Spleen (tissue), 11 donors: ENCODE measurements around the gene PIK3CB. TPM values are rescaled to one million over a fixed set of nuclear protein-coding genes. Genes with fewer than 3 reads are reported as not detected.
"Not testable (repeated sequence)": the region's sequence is repeated elsewhere in the genome, so short reads cannot be mapped to it uniquely, and the experiment has no call there.

Experiments
- DNase-seq: peaks from one replicate; pipeline ENCODE4 v3.0.0-alpha.2; 2020
- H3K27ac ChIP-seq, 8 donors: fragments of 200-600 bp; sonication (generic) in 7 of 8; 1 replicate in 4 of 8; 2 replicates in 4 of 8; pipeline versions ENCODE4 v1.5.0 to v1.8.0; 2016 to 2021; ENCODE audit warnings: inconsistent platforms in 4 of 8, mild to moderate bottlenecking in 4 of 8, moderate library complexity in 1 of 8
- H3K27me3 ChIP-seq, 7 donors: fragments of 200-600 bp; sonication (generic) in 6 of 7; replicated peaks in 1 of 7; 1 replicate in 4 of 7; 2 replicates in 3 of 7; pipeline versions ENCODE4 v1.5.0 to v1.8.0; 2016 to 2021; ENCODE audit warnings: inconsistent platforms in 3 of 7, mild to moderate bottlenecking in 1 of 7
- H3K36me3 ChIP-seq, 6 donors: fragments of 200-600 bp; sonication (generic) in 5 of 6; 1 replicate in 4 of 6; 2 replicates in 2 of 6; pipeline versions ENCODE4 v1.5.0 to v1.8.0; 2016 to 2021; ENCODE audit warnings: inconsistent platforms in 2 of 6
- H3K4me1 ChIP-seq, 6 donors: fragments of 200-600 bp; sonication (generic) in 5 of 6; 1 replicate in 3 of 6; 2 replicates in 3 of 6; pipeline versions ENCODE4 v1.5.0 to v1.8.0; 2016 to 2021; ENCODE audit warnings: inconsistent platforms in 3 of 6
- H3K4me3 ChIP-seq, 8 donors: fragments of 200-600 bp; sonication (generic) in 7 of 8; 1 replicate in 4 of 8; 2 replicates in 4 of 8; pipeline versions ENCODE4 v1.5.0 to v1.8.0; 2016 to 2021; ENCODE audit warnings: inconsistent platforms in 4 of 8, mild to moderate bottlenecking in 4 of 8, moderate library complexity in 2 of 8
- H3K9me3 ChIP-seq, 8 donors: fragments of 200-600 bp; sonication (generic) in 7 of 8; 1 replicate in 4 of 8; 2 replicates in 4 of 8; pipeline versions ENCODE4 v1.5.0 to v1.8.0; 2016 to 2021; ENCODE audit warnings: inconsistent platforms in 4 of 8
- CTCF ChIP-seq, 11 experiments: fragments of 200-600 bp in 7 of 11; fragments of 450-650 bp in 4 of 11; sonication (generic) in 4 of 11; IDR thresholded peaks in 8 of 11; conservative IDR thresholded peaks in 3 of 11; 1 replicate in 7 of 11; 2 replicates in 4 of 11; pipeline versions ENCODE4 v1.4.0 to v1.8.0; 2016 to 2021; ENCODE audit warnings: antibody characterized with exemption in 11 of 11, inconsistent platforms in 4 of 11, mild to moderate bottlenecking in 1 of 11
- POLR2A ChIP-seq, 3 donors: fragments of 450-650 bp; IDR thresholded peaks; one replicate each; pipeline ENCODE4 v1.5.1; 2017; ENCODE audit warnings: antibody characterized with exemption in 3 of 3, mild to moderate bottlenecking in 1 of 3
- POLR2AphosphoS5 ChIP-seq, 3 donors: sonication (generic); formaldehyde crosslinking; IDR thresholded peaks; one replicate each; pipeline ENCODE4 v1.5.1; 2017; ENCODE audit warnings: antibody characterized with exemption in 3 of 3
- WGBS, 5 donors: extraction: QIAGEN DNeasy Blood & Tissue Kit in 3 of 5; methylation state at CpG; one replicate each; pipeline versions ENCODE4 v1.1.5 to v1.1.7; 2013 to 2018; 5-methylcytosine and 5-hydroxymethylcytosine counted together
- intact Hi-C: fragments of 100-400 bp; cut with DNase I; formaldehyde crosslinking; loops from one replicate; pipeline ENCODE4 v1.15.0; 2023; ENCODE audit warnings: low total_unique reads
- polyA plus RNA-seq, 3 donors: library from polyadenylated mRNA; stranded (reverse); fragments of 200-250 nt; gene quantifications; one replicate each; pipeline ENCODE4 v1.2.1, GENCODE V29; 2013
- total RNA-seq, 7 donors: library from RNA; depleted of rRNA in 3 of 7; stranded (reverse); fragments of >200 nt in 3 of 7; fragmentation: NEBNext Ultra II Directional in 4 of 7; extraction: Animal tissue kit (Norgen Biotek cat#: 25700) in 4 of 7; gene quantifications; one replicate each; pipeline versions ENCODE4 v1.1.0 to v1.2.1, GENCODE V29; 2016 to 2021
- donor health status: healthy with polysubstance abuse.
- donor health status: DM: no; HTN: no; CAD: no; lungs with moderate emphysema.
- donor health status: DM: no; HTN: no; CAD: no.
- donor health status: Bipolar disorder and iron deficiency.
- donor health status: healthy.
- donor health status: DM: no; HTN: no; CAD: no.
- donor health status: DM: yes; HTN: yes; CAD: no.

PIK3CB gene
- total and polyA plus RNA-seq, 10 donors = 4.6 to 43.8 (median 34.4) TPM

GRCh38 chr3:138833899-138834595 lies 681 bp downstream of the PIK3CB start:
- Histone ChIP-seq H3K36me3 (no peaks in the 10 kb centered on the region), H3K4me1 (peaks cover 7 to 45% (median 27%) of the 10 kb centered on the region in 6 donors), H3K27ac (peak overlapping the region; percentile 81 to 97 (median 91)), H3K9me3 (no peaks in the 10 kb centered on the region), H3K4me3 (peak overlapping the region; percentile 62 to 95 (median 92)), H3K27me3 (no peaks in the 10 kb centered on the region)
- TF ChIP-seq POLR2A (IDR thresholded peaks at IDR 0.05) (no peak), CTCF (IDR thresholded peaks at IDR 0.05 in 8 of 11, conservative IDR thresholded peaks at IDR 0.05 in 3 of 11) (peak in 9 of 11 experiments; percentile 12 to 52 (median 39))
- 0% methylated on average over 17 to 43 of the region's 43 CpGs for WGBS, 5 donors
- no peak for DNase-seq
- intact Hi-C loops = no loop called here

GRCh38 chr3:138832473-138833057 lies 2.2 kb downstream of the PIK3CB start:
- WGBS, 5 donors = 94 to 98% (median 96%) methylated on average over 26 to 27 of the region's 27 CpGs
- H3K4me3 ChIP-seq = peak overlapping the region in 1 of 8 donors; percentile 93
- H3K36me3 ChIP-seq, DNase-seq, intact Hi-C loops, H3K9me3 ChIP-seq, H3K27me3 ChIP-seq: not testable (repeated sequence)
- H3K4me1 ChIP-seq = peaks cover 7 to 49% (median 27%) of the 10 kb centered on the region in 6 donors
- peak overlapping the region in 3 of 8 donors; percentile 91 to 97 (median 96) for H3K27ac ChIP-seq

GRCh38 chr3:138829886-138830510 lies 4.7 kb downstream of the PIK3CB start:
- no peaks in the 10 kb centered on the region for H3K27me3 ChIP-seq
- H3K27ac ChIP-seq = no peak overlapping the region
- H3K4me1 ChIP-seq = peaks cover 7 to 53% (median 21%) of the 10 kb centered on the region in 6 donors
- H3K36me3 ChIP-seq = peaks cover 0 to 12% (median 0%) of the 10 kb centered on the region in 6 donors
- intact Hi-C loops = no loop called here
- DNase-seq = no peak
- H3K9me3 ChIP-seq = no peaks in the 10 kb centered on the region
- no peak for TF ChIP-seq POLR2A (IDR thresholded peaks at IDR 0.05)
- no peak for TF ChIP-seq POLR2AphosphoS5 (IDR thresholded peaks at IDR 0.05)
- no peak for TF ChIP-seq CTCF (IDR thresholded peaks at IDR 0.05 in 8 of 11, conservative IDR thresholded peaks at IDR 0.05 in 3 of 11)
- 92 to 95% (median 94%) methylated on average over 15 of the region's 15 CpGs for WGBS, 5 donors
- H3K4me3 ChIP-seq = no peak overlapping the region

GRCh38 chr3:138829097-138829496 lies 5.6 kb downstream of the PIK3CB start:
- no peaks in the 10 kb centered on the region for H3K9me3 ChIP-seq
- H3K27me3 ChIP-seq = no peaks in the 10 kb centered on the region
- H3K27ac ChIP-seq = no peak overlapping the region
- TF ChIP-seq CTCF (IDR thresholded peaks at IDR 0.05 in 8 of 11, conservative IDR thresholded peaks at IDR 0.05 in 3 of 11) (no peak), POLR2A (IDR thresholded peaks at IDR 0.05) (no peak), POLR2AphosphoS5 (IDR thresholded peaks at IDR 0.05) (no peak)
- peaks cover 7 to 52% (median 20%) of the 10 kb centered on the region in 6 donors for H3K4me1 ChIP-seq
- H3K4me3 ChIP-seq = no peak overlapping the region
- 96 to 100% (median 98%) methylated on average over 3 of the region's 3 CpGs for WGBS, 5 donors
- H3K36me3 ChIP-seq = peaks cover 0 to 14% (median 0%) of the 10 kb centered on the region in 6 donors
- intact Hi-C loops = no loop called here
- no peak for DNase-seq
